OCI-M1 (cell line): Measurements from ENCODE around the gene NOS1AP.

Experiments
- DNase-seq: peaks from one replicate; lab custom pipeline; 2025; lab: John Stamatoyannopoulos, UW

The NOS1AP gene

GRCh38 chr1:162138599-162139181 is 69.2 kb downstream of the NOS1AP start:
- no peak for DNase-seq

- no peak for DNase-seq
Measured at GRCh38 chr1:162139211-162139610, 69.7 kb downstream of the NOS1AP start.

- DNase-seq = no peak
Measured at GRCh38 chr1:162141281-162142054, 72.0 kb downstream of the NOS1AP start.

GRCh38 chr1:162142968-162143367 is 73.5 kb downstream of the NOS1AP start:
- DNase-seq = no peak

- no peak for DNase-seq
Measured at GRCh38 chr1:162144268-162144667, 74.8 kb downstream of the NOS1AP start.

GRCh38 chr1:162144853-162145252 is 75.4 kb downstream of the NOS1AP start:
- no peak for DNase-seq

- no peak for DNase-seq
Measured at GRCh38 chr1:162145280-162145965, 75.9 kb downstream of the NOS1AP start.

GRCh38 chr1:162145966-162146696 is 76.6 kb downstream of the NOS1AP start:
- no peak for DNase-seq

- no peak for DNase-seq
Measured at GRCh38 chr1:162147760-162148159, 78.3 kb downstream of the NOS1AP start.

- no peak for DNase-seq
Measured at GRCh38 chr1:162150112-162150511, 80.6 kb downstream of the NOS1AP start.

- DNase-seq = peak; percentile 83
Measured at GRCh38 chr1:162151900-162152829, 82.7 kb downstream of the NOS1AP start.

GRCh38 chr1:162153374-162153773 is 83.9 kb downstream of the NOS1AP start:
- DNase-seq = no peak

GRCh38 chr1:162157469-162157868 is 88.0 kb downstream of the NOS1AP start:
- no peak for DNase-seq

GRCh38 chr1:162158624-162159271 is 89.3 kb downstream of the NOS1AP start:
- DNase-seq = no peak

GRCh38 chr1:162159515-162159914 is 90.0 kb downstream of the NOS1AP start:
- no peak for DNase-seq

- no peak for DNase-seq
Measured at GRCh38 chr1:162161916-162162550, 92.5 kb downstream of the NOS1AP start.

- DNase-seq = peak; percentile 48
Measured at GRCh38 chr1:162165528-162165927, 96.0 kb downstream of the NOS1AP start.

- no peak for DNase-seq
Measured at GRCh38 chr1:162166917-162167615, 97.6 kb downstream of the NOS1AP start.

- DNase-seq = no peak
Measured at GRCh38 chr1:162168261-162168660, 98.8 kb downstream of the NOS1AP start.
